ENCODE measurements around the gene NEURL1B.

GRCh38 chr5:172716796-172717313, 75.8 kb downstream of the NEURL1B start:
- peak; percentile 83 to 96 (median 91) for TF ChIP-seq CTCF (IDR thresholded peaks at IDR 0.05)
- TF ChIP-seq POLR2AphosphoS5 (IDR thresholded peaks at IDR 0.05; ENCODE audit: insufficient read depth in 1 of 2, low read depth in 1 of 2) = peak; percentile 55 to 65
